ENCODE measurements around the gene GDF10.

Gene GDF10

DNA sequence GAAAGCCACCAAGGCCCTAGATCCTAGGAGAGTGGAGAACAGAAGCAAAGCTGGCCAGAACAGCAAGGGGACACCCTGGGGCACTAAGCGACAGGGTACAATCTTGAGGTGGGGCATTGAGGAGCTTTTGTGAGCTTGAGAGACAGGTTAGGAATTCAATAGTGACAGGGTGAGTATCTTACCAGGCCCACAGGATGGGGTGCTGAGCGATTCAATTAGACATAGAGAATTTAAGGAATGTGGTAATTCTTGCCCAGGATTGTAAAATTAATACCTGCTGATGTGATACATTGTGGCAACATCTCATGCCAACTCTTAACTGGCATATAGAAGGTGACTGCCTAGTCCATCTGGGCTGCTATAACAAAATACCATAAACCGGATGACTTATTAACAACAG, 62.2 kb downstream of the GDF10 start:
- TF ChIP-seq SPI1 (IDR thresholded peaks at IDR 0.05; ENCODE audit: borderline replicate concordance, low read depth): no peak
- no peak for TF ChIP-seq REST (IDR thresholded peaks at IDR 0.05; ENCODE audit: insufficient replicate concordance, low read depth)
- no peak for TF ChIP-seq CTCF (IDR thresholded peaks at IDR 0.05; ENCODE audit: insufficient read depth, low read length)
- TF ChIP-seq POLR2AphosphoS5 (IDR thresholded peaks at IDR 0.05; ENCODE audit: low read depth): no peak
- no peak for TF ChIP-seq GABPA (IDR thresholded peaks at IDR 0.05; ENCODE audit: low read depth)
- Histone ChIP-seq H3K27ac (replicated peaks) (no peak overlapping the region), H3K27me3 (ENCODE audit: insufficient read depth, poor library complexity, severe bottlenecking) (no peaks in the 10 kb centered on the region), H3K4me3 (replicated peaks; ENCODE audit: insufficient read depth, low read length) (no peak overlapping the region)
- no peak for DNase-seq (ENCODE audit: low read depth in 1 of 2, low spot score in 1 of 2)

Measured in HL-60 (cell line).